Measurements from ENCODE around the gene GBP2. TPM values are rescaled to one million over a fixed set of nuclear protein-coding genes. Genes with fewer than 3 reads are reported as not detected.

The GBP2 gene
- total RNA-seq: 1.6 and 2.2 TPM in 2 replicates

GRCh38 chr1:89125913-89126580, at the start of gene GBP2:
Gene GBP2 (minus strand): TSS chr1:89126114. CDS start chr1:89121966, 4,148 bp downstream.

GRCh38 chr1:89065079-89065868, 60.6 kb downstream of the GBP2 start, which contains the start of gene GBP1:
Gene GBP1 (minus strand): TSS chr1:89065208. CDS start chr1:89063234, 1,974 bp downstream.

Other genes starting within 250 kb of the GBP2 start
- 30.0 and 40.3 TPM in 2 replicates for gene GTF2B, start 234.5 kb downstream of the GBP2 start, total RNA-seq
- 45.8 and 61.1 TPM in 2 replicates for gene KYAT3, start 133.5 kb downstream of the GBP2 start, total RNA-seq
- 10.9 and 12.2 TPM in 2 replicates for gene RBMXL1, start 133.5 kb downstream of the GBP2 start, total RNA-seq
- 23.3 and 25.5 TPM in 2 replicates for gene GBP3, start 103.2 kb downstream of the GBP2 start, total RNA-seq
- gene GBP1, start 60.9 kb downstream of the GBP2 start, total RNA-seq: 5.1 and 9.0 TPM in 2 replicates
- not detected in 2 replicates for gene GBP7, start 49.9 kb upstream of the GBP2 start, total RNA-seq
- gene GBP4, start 72.8 kb upstream of the GBP2 start, total RNA-seq: 0.07 TPM in 1 of 2 replicates, not detected in the other
- 0.05 and 0.71 TPM in 2 replicates for gene GBP5, start 146.7 kb upstream of the GBP2 start, total RNA-seq
- 75.2 and 93.7 TPM in 2 replicates for gene GBP6, start 237.9 kb upstream of the GBP2 start, total RNA-seq

Data from airway epithelial cell (primary cell).